Activated CD4-positive, alpha-beta T cell treated with anti-CD3 and anti-CD28 coated beads, Interleukin-2, amount 10 ng/mL, durations not matched to agents 24 days and 14 days (primary cell): ENCODE data around the gene TMTC2. TPM values are rescaled to one million over a fixed set of nuclear protein-coding genes. Genes with fewer than 3 reads are reported as not detected.

ENCODE experiments used
- DNase-seq: peaks from one replicate; pipeline ENCODE4 v3.0.0; 2022
- H3K27ac Mint-ChIP-seq: one replicate; pipeline ENCODE4 v1.8.0; 2022; ENCODE audit warnings: mild to moderate bottlenecking, mixed read lengths
- H3K27me3 Mint-ChIP-seq: one replicate; pipeline ENCODE4 v1.8.0; 2022; ENCODE audit warnings: mixed read lengths
- H3K36me3 Mint-ChIP-seq: one replicate; pipeline ENCODE4 v1.8.0; 2022; ENCODE audit warnings: low read depth, mild to moderate bottlenecking, mixed read lengths
- H3K4me1 Mint-ChIP-seq: one replicate; pipeline ENCODE4 v1.8.0; 2021; ENCODE audit warnings: mixed read lengths
- H3K4me3 Mint-ChIP-seq: one replicate; pipeline ENCODE4 v1.8.0; 2022; ENCODE audit warnings: mild to moderate bottlenecking, moderate library complexity, mixed read lengths
- H3K9me3 Mint-ChIP-seq: one replicate; pipeline ENCODE4 v1.8.0; 2021; ENCODE audit warnings: mixed read lengths
- intact Hi-C: fragments of 100-400 bp; cut with micrococcal nuclease; formaldehyde crosslinking; loops from one replicate; pipeline ENCODE4 v1.15.1; 2023
- total RNA-seq: library from RNA; stranded (reverse); gene quantifications from 2 replicates; pipeline ENCODE4 v1.2.3, GENCODE V29; 2022

Gene TMTC2
- total RNA-seq, 1 donor from 2014 or later: 2.5 TPM

- no peaks in the 10 kb centered on the region for H3K4me1 Mint-ChIP-seq
- no peak overlapping the region for H3K4me3 Mint-ChIP-seq
- no peaks in the 10 kb centered on the region for H3K36me3 Mint-ChIP-seq
- intact Hi-C loops: no loop called here
- no peak for DNase-seq
- H3K9me3 Mint-ChIP-seq: no peaks in the 10 kb centered on the region
- H3K27ac Mint-ChIP-seq: no peak overlapping the region
- H3K27me3 Mint-ChIP-seq: no peaks in the 10 kb centered on the region
These were observed 453.4 kb downstream of the TMTC2 start for GRCh38 chr12:83140135-83140534.

DNA sequence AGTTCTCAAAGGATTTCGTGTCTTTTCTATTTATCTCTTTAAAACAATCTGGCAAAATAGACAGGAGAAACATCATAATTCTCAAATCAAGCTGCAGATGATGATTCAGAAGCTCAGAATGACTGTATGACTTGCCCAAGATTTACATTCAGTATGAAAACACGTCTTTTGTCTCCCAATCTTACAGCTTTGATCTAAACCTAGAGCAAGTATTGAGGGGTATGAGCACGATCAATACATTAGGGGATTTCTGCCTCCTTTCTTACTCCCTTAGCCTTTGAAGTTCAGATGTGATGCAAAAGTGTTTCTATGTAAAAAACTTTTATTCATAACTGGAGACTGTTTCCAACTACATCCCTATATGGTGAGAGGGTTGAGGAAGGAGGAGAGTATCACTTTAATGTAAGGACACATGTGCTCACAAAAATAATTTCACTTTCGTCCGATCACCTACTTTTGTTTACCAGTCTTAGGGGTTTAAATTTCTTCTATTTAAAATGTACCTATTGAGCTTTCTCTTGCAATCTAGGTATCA is 454.8 kb downstream of the TMTC2 start:
- intact Hi-C loops: no loop called here
- Mint-ChIP-seq H3K36me3 (no peaks in the 10 kb centered on the region), H3K27ac (no peak overlapping the region), H3K27me3 (no peaks in the 10 kb centered on the region), H3K4me3 (no peak overlapping the region), H3K4me1 (no peaks in the 10 kb centered on the region), H3K9me3 (no peaks in the 10 kb centered on the region)
- DNase-seq: no peak

GRCh38 chr12:83142914-83143313 is 456.2 kb downstream of the TMTC2 start:
- intact Hi-C loops: no loop called here
- Mint-ChIP-seq H3K4me1 (no peaks in the 10 kb centered on the region), H3K9me3 (no peaks in the 10 kb centered on the region), H3K27ac (no peak overlapping the region), H3K36me3 (no peaks in the 10 kb centered on the region), H3K4me3 (no peak overlapping the region), H3K27me3 (no peaks in the 10 kb centered on the region)
- no peak for DNase-seq

DNA sequence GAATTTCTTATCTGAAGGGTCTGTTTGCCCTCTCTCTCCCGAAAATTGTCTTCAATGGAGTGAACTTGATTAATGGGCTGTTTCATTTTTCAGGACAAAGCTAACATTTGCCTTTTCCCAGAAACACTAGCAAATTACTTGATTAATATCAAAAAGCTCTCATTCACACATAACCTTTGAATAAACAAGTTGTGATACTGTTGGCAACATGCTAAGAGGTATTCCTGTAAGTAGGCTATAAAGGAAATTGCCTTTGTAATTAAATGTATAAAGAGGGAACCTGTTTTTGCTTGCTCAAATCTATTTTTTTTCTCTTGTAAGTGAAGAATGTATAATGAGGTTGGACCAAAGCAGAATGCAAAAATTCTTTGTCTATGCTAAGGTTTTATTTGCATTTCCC is 457.2 kb downstream of the TMTC2 start:
- intact Hi-C loops: no loop called here
- no peak for DNase-seq
- H3K27ac Mint-ChIP-seq: no peak overlapping the region
- no peaks in the 10 kb centered on the region for H3K9me3 Mint-ChIP-seq
- H3K36me3 Mint-ChIP-seq: no peaks in the 10 kb centered on the region
- H3K4me1 Mint-ChIP-seq: no peaks in the 10 kb centered on the region
- no peaks in the 10 kb centered on the region for H3K27me3 Mint-ChIP-seq
- H3K4me3 Mint-ChIP-seq: no peak overlapping the region

GRCh38 chr12:83145325-83145840 is 458.7 kb downstream of the TMTC2 start:
- no peak for DNase-seq
- Mint-ChIP-seq H3K4me3 (no peak overlapping the region), H3K4me1 (no peaks in the 10 kb centered on the region), H3K27ac (no peak overlapping the region), H3K27me3 (no peaks in the 10 kb centered on the region), H3K9me3 (no peaks in the 10 kb centered on the region), H3K36me3 (no peaks in the 10 kb centered on the region)
- intact Hi-C loops: no loop called here

GRCh38 chr12:83147341-83147740 is 460.6 kb downstream of the TMTC2 start:
- intact Hi-C loops: no loop called here
- Mint-ChIP-seq H3K9me3 (no peaks in the 10 kb centered on the region), H3K4me3 (no peak overlapping the region), H3K4me1 (no peaks in the 10 kb centered on the region), H3K36me3 (no peaks in the 10 kb centered on the region), H3K27ac (no peak overlapping the region), H3K27me3 (no peaks in the 10 kb centered on the region)
- DNase-seq: no peak

DNA sequence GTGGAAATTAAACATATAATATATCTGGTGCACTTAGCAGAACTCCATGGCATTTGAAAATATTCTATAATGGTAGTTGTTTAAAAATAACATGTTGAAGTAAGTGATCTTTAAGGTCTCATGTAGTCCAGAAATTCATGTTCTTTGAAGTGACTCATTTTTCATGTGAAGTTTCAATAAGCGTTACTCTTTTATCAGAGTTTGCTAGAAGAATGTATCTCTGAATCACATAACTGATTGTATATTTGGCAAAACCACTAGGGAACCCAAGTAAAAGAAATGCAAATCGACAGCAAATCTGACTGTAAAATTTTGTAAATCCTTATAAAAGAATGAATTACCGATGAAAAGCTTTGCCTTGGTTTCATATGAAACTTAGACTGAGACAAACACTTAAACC is 463.3 kb downstream of the TMTC2 start:
- Mint-ChIP-seq H3K36me3 (no peaks in the 10 kb centered on the region), H3K4me3 (no peak overlapping the region), H3K27ac (no peak overlapping the region), H3K27me3 (no peaks in the 10 kb centered on the region), H3K4me1 (no peaks in the 10 kb centered on the region), H3K9me3 (no peaks in the 10 kb centered on the region)
- DNase-seq: no peak
- intact Hi-C loops: no loop called here

- Mint-ChIP-seq H3K9me3 (no peaks in the 10 kb centered on the region), H3K4me1 (no peaks in the 10 kb centered on the region), H3K4me3 (no peak overlapping the region), H3K27ac (no peak overlapping the region), H3K27me3 (no peaks in the 10 kb centered on the region), H3K36me3 (no peaks in the 10 kb centered on the region)
- DNase-seq: no peak
- intact Hi-C loops: no loop called here
These were observed 463.9 kb downstream of the TMTC2 start for GRCh38 chr12:83150465-83151189.

DNA sequence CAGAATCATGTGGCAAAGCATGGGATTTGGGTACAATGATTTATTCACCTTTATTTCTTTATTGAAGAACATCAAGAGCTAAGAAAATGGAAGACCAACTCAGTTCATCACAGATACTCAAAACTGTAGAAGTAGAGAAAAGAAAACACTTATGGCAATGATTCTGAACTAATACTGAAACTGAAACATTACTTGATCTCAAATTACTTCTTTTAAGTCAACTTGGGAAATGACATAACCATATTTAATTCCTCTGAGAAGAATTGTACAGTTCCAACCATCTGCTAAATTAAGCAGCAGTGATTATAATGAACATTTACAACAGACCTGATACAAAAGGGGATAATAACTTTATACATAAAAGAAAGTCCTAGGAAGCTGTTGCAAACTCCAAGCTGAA is 466.5 kb downstream of the TMTC2 start:
- H3K4me3 Mint-ChIP-seq: no peak overlapping the region
- intact Hi-C loops: no loop called here
- H3K27me3 Mint-ChIP-seq: no peaks in the 10 kb centered on the region
- no peak for DNase-seq
- no peaks in the 10 kb centered on the region for H3K36me3 Mint-ChIP-seq
- no peak overlapping the region for H3K27ac Mint-ChIP-seq
- no peaks in the 10 kb centered on the region for H3K4me1 Mint-ChIP-seq
- H3K9me3 Mint-ChIP-seq: no peaks in the 10 kb centered on the region

- H3K27me3 Mint-ChIP-seq: no peaks in the 10 kb centered on the region
- intact Hi-C loops: no loop called here
- H3K36me3 Mint-ChIP-seq: no peaks in the 10 kb centered on the region
- no peak overlapping the region for H3K4me3 Mint-ChIP-seq
- no peaks in the 10 kb centered on the region for H3K4me1 Mint-ChIP-seq
- H3K27ac Mint-ChIP-seq: no peak overlapping the region
- no peaks in the 10 kb centered on the region for H3K9me3 Mint-ChIP-seq
- no peak for DNase-seq
These were observed 470.1 kb downstream of the TMTC2 start for GRCh38 chr12:83156815-83157214.

DNA sequence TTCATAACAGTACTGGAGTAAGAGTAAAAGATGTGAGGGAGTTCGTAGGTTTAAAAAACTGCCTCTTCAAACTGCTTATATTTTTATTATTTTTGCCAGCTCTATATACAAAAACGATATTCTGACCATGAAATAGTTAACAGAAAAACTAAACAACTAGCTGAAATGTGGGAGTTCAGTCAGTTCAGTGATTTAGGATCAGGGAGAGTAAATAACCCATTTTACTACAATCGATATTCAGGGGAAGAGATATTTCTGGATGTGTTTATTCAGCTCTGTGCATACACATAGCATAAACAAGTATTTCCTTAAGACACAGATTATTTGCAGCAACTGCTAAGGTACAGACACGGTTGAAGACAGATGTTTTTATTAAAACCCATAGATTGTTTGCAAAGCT is 470.9 kb downstream of the TMTC2 start:
- H3K4me1 Mint-ChIP-seq: no peaks in the 10 kb centered on the region

GRCh38 chr12:83158613-83159207 is 472.0 kb downstream of the TMTC2 start:
- DNase-seq: no peak
- no peaks in the 10 kb centered on the region for H3K36me3 Mint-ChIP-seq
- H3K9me3 Mint-ChIP-seq: no peaks in the 10 kb centered on the region
- H3K4me1 Mint-ChIP-seq: no peaks in the 10 kb centered on the region
- intact Hi-C loops: no loop called here
- no peak overlapping the region for H3K4me3 Mint-ChIP-seq
- H3K27ac Mint-ChIP-seq: no peak overlapping the region
- no peaks in the 10 kb centered on the region for H3K27me3 Mint-ChIP-seq

More for the DNA sequence above, 470.9 kb downstream of the TMTC2 start:
- intact Hi-C loops: no loop called here
- Mint-ChIP-seq H3K4me3 (no peak overlapping the region), H3K27ac (no peak overlapping the region), H3K36me3 (no peaks in the 10 kb centered on the region), H3K27me3 (no peaks in the 10 kb centered on the region), H3K9me3 (no peaks in the 10 kb centered on the region)
- DNase-seq: no peak

- H3K4me3 Mint-ChIP-seq: no peak overlapping the region
- intact Hi-C loops: no loop called here
- H3K27ac Mint-ChIP-seq: no peak overlapping the region
- no peaks in the 10 kb centered on the region for H3K36me3 Mint-ChIP-seq
- H3K4me1 Mint-ChIP-seq: no peaks in the 10 kb centered on the region
- H3K27me3 Mint-ChIP-seq: no peaks in the 10 kb centered on the region
- DNase-seq: no peak
- no peaks in the 10 kb centered on the region for H3K9me3 Mint-ChIP-seq
These were observed 474.8 kb downstream of the TMTC2 start for GRCh38 chr12:83161456-83161855.

- intact Hi-C loops: no loop called here
- H3K4me1 Mint-ChIP-seq: no peaks in the 10 kb centered on the region
- H3K36me3 Mint-ChIP-seq: no peaks in the 10 kb centered on the region
- no peak overlapping the region for H3K27ac Mint-ChIP-seq
- DNase-seq: no peak
- no peaks in the 10 kb centered on the region for H3K9me3 Mint-ChIP-seq
- H3K27me3 Mint-ChIP-seq: no peaks in the 10 kb centered on the region
- H3K4me3 Mint-ChIP-seq: no peak overlapping the region
These were observed 482.0 kb downstream of the TMTC2 start for GRCh38 chr12:83168751-83169150.
